ENCODE measurements around the gene LMNTD1.

LMNTD1 gene

DNA sequence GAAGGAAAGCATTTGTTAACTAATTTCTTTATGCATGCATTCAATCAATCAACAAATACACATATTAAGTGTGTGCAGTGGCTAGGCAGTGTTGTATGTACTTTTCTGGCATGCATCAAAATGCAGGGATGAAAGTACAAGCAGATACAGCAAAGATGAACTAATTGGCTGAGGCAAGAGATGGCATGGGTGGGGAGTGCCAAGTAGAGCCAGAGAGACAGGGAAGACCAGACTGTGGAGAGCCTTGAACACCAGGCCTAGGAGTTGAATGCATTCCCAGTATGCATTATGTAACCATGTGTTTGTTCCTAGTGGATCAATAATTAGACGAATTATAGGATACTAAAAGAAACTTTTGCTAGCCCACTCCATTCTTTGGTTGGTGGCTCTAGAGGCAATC is 17.3 kb upstream of the LMNTD1 start:
- Histone ChIP-seq H3K4me3 (ENCODE audit: low read length) (no peak overlapping the region), H3K27me3 (ENCODE audit: control insufficient read depth, low read length) (0 out of 2 replicates have a peak, but pooled peaks cover 3% of the 10 kb centered on the region), H3K4me2 (ENCODE audit: low read length) (no peak overlapping the region), H3K4me1 (ENCODE audit: control insufficient read depth, low read length) (no peaks in the 10 kb centered on the region), H3K9me2 (replicated peaks; ENCODE audit: control insufficient read depth, low read length) (no peaks in the 10 kb centered on the region; the same call in 1 of the 2 replicates), H3K27ac (ENCODE audit: low read depth, low read length) (no peak overlapping the region), H3F3A (ENCODE audit: control insufficient read depth, insufficient read depth) (no peaks in the 10 kb centered on the region), H3K36me3 (ENCODE audit: control insufficient read depth, low read length) (no peaks in the 10 kb centered on the region), H3K79me2 (ENCODE audit: control insufficient read depth, low read length) (no peaks in the 10 kb centered on the region), H4K20me1 (ENCODE audit: control insufficient read depth, insufficient read depth, low read depth, low read length) (no peaks in the 10 kb centered on the region), H3K9me3 (ENCODE audit: control insufficient read depth, insufficient read depth, low read length) (no peaks in the 10 kb centered on the region)
- TF ChIP-seq EZH2phosphoT487 (IDR thresholded peaks at IDR 0.05; ENCODE audit: borderline replicate concordance, low read length), result no peak
- TF ChIP-seq, protein P1, sequence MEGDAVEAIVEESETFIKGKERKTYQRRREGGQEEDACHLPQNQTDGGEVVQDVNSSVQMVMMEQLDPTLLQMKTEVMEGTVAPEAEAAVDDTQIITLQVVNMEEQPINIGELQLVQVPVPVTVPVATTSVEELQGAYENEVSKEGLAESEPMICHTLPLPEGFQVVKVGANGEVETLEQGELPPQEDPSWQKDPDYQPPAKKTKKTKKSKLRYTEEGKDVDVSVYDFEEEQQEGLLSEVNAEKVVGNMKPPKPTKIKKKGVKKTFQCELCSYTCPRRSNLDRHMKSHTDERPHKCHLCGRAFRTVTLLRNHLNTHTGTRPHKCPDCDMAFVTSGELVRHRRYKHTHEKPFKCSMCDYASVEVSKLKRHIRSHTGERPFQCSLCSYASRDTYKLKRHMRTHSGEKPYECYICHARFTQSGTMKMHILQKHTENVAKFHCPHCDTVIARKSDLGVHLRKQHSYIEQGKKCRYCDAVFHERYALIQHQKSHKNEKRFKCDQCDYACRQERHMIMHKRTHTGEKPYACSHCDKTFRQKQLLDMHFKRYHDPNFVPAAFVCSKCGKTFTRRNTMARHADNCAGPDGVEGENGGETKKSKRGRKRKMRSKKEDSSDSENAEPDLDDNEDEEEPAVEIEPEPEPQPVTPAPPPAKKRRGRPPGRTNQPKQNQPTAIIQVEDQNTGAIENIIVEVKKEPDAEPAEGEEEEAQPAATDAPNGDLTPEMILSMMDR (IDR thresholded peaks at IDR 0.05; ENCODE audit: low read depth, low read length, poor library complexity, severe bottlenecking), result no peak

DNA sequence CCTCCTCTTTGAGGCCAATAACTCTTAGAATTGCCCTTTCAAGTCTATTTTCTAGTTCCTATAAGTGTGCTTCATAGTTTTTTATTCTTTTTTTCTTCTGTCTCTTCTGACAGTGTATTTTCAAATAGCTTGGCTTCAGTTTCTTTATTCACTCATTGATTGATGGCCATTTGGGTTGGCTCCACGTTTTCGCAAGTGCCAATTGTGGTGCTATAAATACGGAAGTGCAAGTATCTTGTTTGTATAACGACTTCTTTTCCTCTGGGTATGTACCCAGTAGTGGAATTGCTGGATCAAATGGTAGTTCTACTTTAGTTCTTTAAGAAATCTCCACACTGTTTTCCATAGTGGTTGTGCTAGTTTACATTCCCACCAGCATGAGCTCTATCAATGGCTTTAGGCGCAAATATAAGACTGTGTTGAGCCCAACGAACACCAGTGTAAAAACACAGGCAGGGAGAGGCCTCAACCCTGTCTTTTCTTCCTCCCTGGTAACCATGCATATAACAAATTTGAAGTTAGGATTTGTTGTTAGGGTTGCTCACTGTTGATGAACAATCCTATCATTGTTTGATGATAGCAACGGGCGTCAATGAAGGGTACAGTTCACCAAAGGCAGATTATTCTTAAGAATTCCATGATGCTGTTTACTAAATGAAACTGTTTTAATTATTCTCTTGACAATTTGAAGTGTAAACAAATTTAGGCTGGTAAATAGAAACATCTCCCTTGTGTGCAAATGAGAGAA is 13.3 kb upstream of the LMNTD1 start:
- no peaks in the 10 kb centered on the region for H3K27me3 ChIP-seq (ENCODE audit: control insufficient read depth, low read length)
- H4K20me1 ChIP-seq (ENCODE audit: control insufficient read depth, insufficient read depth, low read depth, low read length), result no peaks in the 10 kb centered on the region
- TF ChIP-seq, protein P1 (IDR thresholded peaks at IDR 0.05; ENCODE audit: low read depth, low read length, poor library complexity, severe bottlenecking), result no peak
- no peak for TF ChIP-seq EZH2phosphoT487 (IDR thresholded peaks at IDR 0.05; ENCODE audit: borderline replicate concordance, low read length)
- H3K4me2 ChIP-seq (ENCODE audit: low read length), result no peak overlapping the region
- H3K27ac ChIP-seq (ENCODE audit: low read depth, low read length), result no peak overlapping the region
- H3K4me1 ChIP-seq (ENCODE audit: control insufficient read depth, low read length), result no peaks in the 10 kb centered on the region
- no peaks in the 10 kb centered on the region for H3F3A ChIP-seq (ENCODE audit: control insufficient read depth, insufficient read depth)
- H3K36me3 ChIP-seq (ENCODE audit: control insufficient read depth, low read length), result no peaks in the 10 kb centered on the region
- H3K9me3 ChIP-seq (ENCODE audit: control insufficient read depth, insufficient read depth, low read length), result no peaks in the 10 kb centered on the region
- H3K4me3 ChIP-seq (ENCODE audit: low read length), result no peak overlapping the region
- no peaks in the 10 kb centered on the region for H3K79me2 ChIP-seq (ENCODE audit: control insufficient read depth, low read length)
- no peaks in the 10 kb centered on the region; the same call in 1 of the 2 replicates for H3K9me2 ChIP-seq (replicated peaks; ENCODE audit: control insufficient read depth, low read length)

DNA sequence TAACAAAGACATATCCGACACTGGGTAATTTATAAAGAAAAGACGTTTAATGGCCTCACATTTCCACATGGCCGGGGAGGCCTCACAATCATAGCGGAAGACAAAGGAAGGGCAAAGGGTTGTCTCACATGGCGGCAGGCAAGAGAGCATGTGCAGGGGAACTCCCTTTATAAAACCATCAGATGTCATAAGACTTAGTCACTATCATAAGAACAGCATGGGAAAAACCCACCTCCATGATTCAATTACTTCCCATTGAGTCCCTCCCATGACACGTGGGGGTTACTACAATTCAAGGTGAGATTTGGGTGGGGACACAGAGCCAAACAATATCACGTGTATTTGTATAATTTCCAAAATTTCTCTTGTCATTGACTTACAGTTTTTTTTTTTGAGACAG is 5.5 kb upstream of the LMNTD1 start:
- Histone ChIP-seq H3K36me3 (ENCODE audit: control insufficient read depth, low read length) (no peaks in the 10 kb centered on the region), H4K20me1 (ENCODE audit: control insufficient read depth, insufficient read depth, low read depth, low read length) (no peaks in the 10 kb centered on the region), H3K9me2 (replicated peaks; ENCODE audit: control insufficient read depth, low read length) (no peaks in the 10 kb centered on the region), H3K27ac (ENCODE audit: low read depth, low read length) (no peak overlapping the region), H3K4me1 (ENCODE audit: control insufficient read depth, low read length) (no peaks in the 10 kb centered on the region), H3K9me3 (ENCODE audit: control insufficient read depth, insufficient read depth, low read length) (no peaks in the 10 kb centered on the region), H3K79me2 (ENCODE audit: control insufficient read depth, low read length) (no peaks in the 10 kb centered on the region), H3K4me3 (ENCODE audit: low read length) (no peak overlapping the region), H3K27me3 (ENCODE audit: control insufficient read depth, low read length) (no peaks in the 10 kb centered on the region), H3K4me2 (ENCODE audit: low read length) (no peak overlapping the region), H3F3A (ENCODE audit: control insufficient read depth, insufficient read depth) (no peaks in the 10 kb centered on the region)
- TF ChIP-seq EZH2phosphoT487 (IDR thresholded peaks at IDR 0.05; ENCODE audit: borderline replicate concordance, low read length), result no peak
- TF ChIP-seq, protein P1 (IDR thresholded peaks at IDR 0.05; ENCODE audit: low read depth, low read length, poor library complexity, severe bottlenecking), result no peak

Measured in DOHH2 (cell line).